Loucy (cell line): ENCODE results near the gene TSEN2.

ENCODE experiments used
- H2AFZ ChIP-seq: fragments of 200-600 bp; sonication (generic); 2 replicates; pipeline ENCODE4 v1.6.0; 2016; ENCODE audit warnings: antibody characterized with exemption, mild to moderate bottlenecking, low read length, moderate library complexity
- H3F3A ChIP-seq: fragments of 200-600 bp; 2 replicates; pipeline ENCODE4 v1.6.0; 2016; ENCODE audit warnings: antibody characterized with exemption, low read depth, mild to moderate bottlenecking
- H3K27me3 ChIP-seq: fragments of 200-600 bp; sonication (generic); 2 replicates; pipeline ENCODE4 v1.6.1; 2014; ENCODE audit warnings: low read length, mild to moderate bottlenecking; ENCODE audit not compliant: insufficient read depth, poor library complexity, severe bottlenecking
- H3K36me3 ChIP-seq: fragments of 200-600 bp; sonication (generic); 2 replicates; pipeline ENCODE4 v1.6.1; 2016; ENCODE audit warnings: low read length; ENCODE audit not compliant: insufficient read depth
- H3K4me1 ChIP-seq: fragments of 200-600 bp; sonication (generic); 2 replicates; pipeline ENCODE4 v1.5.1; 2014; ENCODE audit warnings: low read length, mild to moderate bottlenecking; ENCODE audit not compliant: insufficient read depth, poor library complexity, severe bottlenecking
- H3K4me2 ChIP-seq: fragments of 200-600 bp; sonication (generic); 2 replicates; pipeline ENCODE4 v1.6.0; 2014; ENCODE audit warnings: antibody characterized with exemption, low read length, low read depth, mild to moderate bottlenecking; ENCODE audit not compliant: poor library complexity, severe bottlenecking
- H3K4me3 ChIP-seq: fragments of 200-600 bp; sonication (generic); 2 replicates; pipeline ENCODE4 v1.5.1; 2014; ENCODE audit warnings: low read length, mild to moderate bottlenecking, mixed read lengths; ENCODE audit not compliant: poor library complexity, severe bottlenecking
- H3K79me2 ChIP-seq: fragments of 200-600 bp; sonication (generic); 2 replicates; pipeline ENCODE4 v1.6.1; 2014; ENCODE audit warnings: low read length; ENCODE audit not compliant: insufficient read depth
- H3K9ac ChIP-seq: fragments of 200-600 bp; sonication (generic); 2 replicates; pipeline ENCODE4 v1.6.0; 2014; ENCODE audit warnings: mild to moderate bottlenecking, low read depth, low read length, moderate library complexity; ENCODE audit not compliant: poor library complexity, severe bottlenecking
- H3K9me2 ChIP-seq: fragments of 200-600 bp; sonication (generic); replicated peaks from 2 replicates; pipeline ENCODE4 v1.6.1; 2016; ENCODE audit warnings: low read depth, low read length, mixed read lengths
- H3K9me3 ChIP-seq: fragments of 200-600 bp; sonication (generic); 2 replicates; pipeline ENCODE4 v1.6.1; 2014; ENCODE audit warnings: mild to moderate bottlenecking, antibody characterized with exemption, low read length, low read depth; ENCODE audit not compliant: insufficient read depth
- H4K20me1 ChIP-seq: fragments of 200-600 bp; sonication (generic); 2 replicates; pipeline ENCODE4 v1.6.0; 2014; ENCODE audit warnings: antibody characterized with exemption, low read length, mild to moderate bottlenecking; ENCODE audit not compliant: insufficient read depth, poor library complexity, severe bottlenecking
- CTCF ChIP-seq: fragments of 200-600 bp; sonication (generic); conservative IDR thresholded peaks from 2 replicates; pipeline ENCODE4 v1.5.1; 2014; ENCODE audit warnings: mild to moderate bottlenecking, antibody characterized with exemption, low read length
- EZH2phosphoT487 ChIP-seq: fragments of 200-600 bp; IDR thresholded peaks from 2 replicates; pipeline ENCODE4 v1.6.1; 2018; ENCODE audit warnings: antibody characterized with exemption, mild to moderate bottlenecking, moderate library complexity, borderline replicate concordance

The TSEN2 gene

GRCh38 chr3:12472000-12472610 lies 12.2 kb upstream of the TSEN2 start:
- no peaks in the 10 kb centered on the region for H3K9me2 ChIP-seq
- no peaks in the 10 kb centered on the region for H3K27me3 ChIP-seq
- TF ChIP-seq CTCF, result no peak
- H2AFZ ChIP-seq, result no peak overlapping the region
- H3K79me2 ChIP-seq, result no peaks in the 10 kb centered on the region
- no peaks in the 10 kb centered on the region for H3K9me3 ChIP-seq
- no peak overlapping the region for H3K9ac ChIP-seq
- no peaks in the 10 kb centered on the region for H3F3A ChIP-seq
- no peak overlapping the region for H3K4me2 ChIP-seq
- H4K20me1 ChIP-seq, result no peaks in the 10 kb centered on the region
- H3K4me1 ChIP-seq, result peaks cover 14% of the 10 kb centered on the region
- no peak overlapping the region for H3K4me3 ChIP-seq
- H3K36me3 ChIP-seq, result no peaks in the 10 kb centered on the region

DNA sequence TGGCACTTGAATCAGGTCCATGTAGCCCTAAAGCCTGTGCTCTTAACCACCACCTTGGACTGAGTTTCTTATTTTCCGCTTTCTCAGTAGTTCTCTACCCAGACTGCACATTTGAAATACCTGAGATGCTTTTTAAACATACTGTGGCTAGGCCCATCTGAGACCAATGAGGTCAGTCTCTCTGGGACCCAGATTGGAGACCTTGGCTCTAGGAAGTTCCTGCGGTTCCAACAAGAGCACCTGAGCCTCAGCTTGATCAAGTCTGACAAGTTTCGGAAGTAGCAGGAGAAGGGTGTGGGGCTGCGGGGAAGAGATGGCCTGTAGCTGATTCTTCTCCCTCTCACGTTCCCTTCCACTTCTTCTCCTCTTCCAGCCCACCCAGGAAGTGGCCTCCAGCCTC lies 11.5 kb upstream of the TSEN2 start:
- TF ChIP-seq EZH2phosphoT487 (no peak), CTCF (no peak)
- no peaks in the 10 kb centered on the region for H3K36me3 ChIP-seq
- H3F3A ChIP-seq, result no peaks in the 10 kb centered on the region
- no peak overlapping the region for H3K4me2 ChIP-seq
- no peak overlapping the region for H3K4me3 ChIP-seq
- no peak overlapping the region for H2AFZ ChIP-seq
- no peaks in the 10 kb centered on the region for H3K79me2 ChIP-seq
- no peaks in the 10 kb centered on the region for H3K9me3 ChIP-seq
- no peak overlapping the region for H3K9ac ChIP-seq
- no peaks in the 10 kb centered on the region for H4K20me1 ChIP-seq
- H3K27me3 ChIP-seq, result no peaks in the 10 kb centered on the region
- peaks cover 14% of the 10 kb centered on the region for H3K4me1 ChIP-seq
- no peaks in the 10 kb centered on the region for H3K9me2 ChIP-seq

DNA sequence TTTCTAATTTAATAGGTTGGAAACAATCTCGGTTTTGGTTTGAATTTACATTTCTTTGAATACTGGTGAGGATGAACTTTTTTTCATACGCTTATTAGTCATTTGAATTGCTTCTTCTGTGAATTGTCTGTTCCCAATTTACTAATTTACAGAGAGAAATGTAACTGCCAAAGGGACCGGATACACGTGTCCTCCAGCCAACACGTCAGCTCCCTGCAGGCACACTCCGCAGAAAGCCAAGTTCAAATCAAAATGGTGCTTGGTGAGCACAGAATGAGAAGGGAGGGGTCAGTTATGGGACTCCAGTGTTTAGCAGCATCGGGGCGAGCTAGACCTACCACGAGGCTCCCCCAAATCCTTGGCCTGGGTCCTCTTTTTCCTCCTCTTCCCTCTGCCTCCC lies 10.8 kb upstream of the TSEN2 start:
- Histone ChIP-seq H3K9me2 (no peaks in the 10 kb centered on the region), H3K27me3 (no peaks in the 10 kb centered on the region), H3K79me2 (no peaks in the 10 kb centered on the region), H3K9ac (no peak overlapping the region), H4K20me1 (no peaks in the 10 kb centered on the region), H3K4me1 (peaks cover 14% of the 10 kb centered on the region), H3K4me2 (no peak overlapping the region), H3F3A (no peaks in the 10 kb centered on the region), H3K9me3 (no peaks in the 10 kb centered on the region), H3K36me3 (no peaks in the 10 kb centered on the region), H2AFZ (no peak overlapping the region), H3K4me3 (no peak overlapping the region)
- TF ChIP-seq EZH2phosphoT487, result no peak
- no peak for TF ChIP-seq CTCF
